ENCODE measurements around the gene DCTPP1. TPM values are rescaled to one million over a fixed set of nuclear protein-coding genes. Genes with fewer than 3 reads are reported as not detected.

Gene DCTPP1
- total and polyA plus RNA-seq, 2 of the 13 experiments (the other 11 are each of a cell fraction or from before 2014, with no cell fraction given) = 54.8 to 74.4 TPM

DNA sequence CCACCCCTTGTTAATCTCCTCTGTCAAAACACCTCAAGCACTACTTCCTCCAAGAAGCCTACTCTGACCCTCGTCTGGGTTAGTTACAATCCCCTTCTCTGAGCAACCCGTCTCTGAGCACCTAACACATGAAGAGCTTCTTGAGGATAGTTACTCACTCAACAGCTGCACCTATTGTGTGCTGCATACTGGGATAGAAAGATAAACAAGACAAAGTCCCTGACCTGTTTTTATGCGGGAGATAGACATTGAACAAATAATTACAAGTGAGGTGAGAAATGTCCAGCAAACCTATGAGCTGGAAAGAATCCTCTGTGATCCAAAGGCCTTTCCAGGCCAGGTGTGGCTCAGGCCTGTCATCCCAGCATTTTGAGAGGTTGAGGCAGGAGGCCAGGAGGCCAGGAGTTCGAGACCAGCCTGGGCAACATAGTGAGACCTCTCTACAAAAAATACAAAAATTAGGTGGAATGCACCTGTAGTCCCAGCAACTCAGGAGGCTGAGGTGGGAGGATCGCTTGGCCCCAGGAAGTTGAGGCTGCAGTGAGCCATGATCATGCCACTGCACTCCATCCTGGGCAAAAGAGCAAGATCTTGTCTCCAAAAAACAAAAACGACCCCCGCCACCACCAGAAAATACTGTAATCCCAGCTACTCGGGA is 27.9 kb downstream of the DCTPP1 start (continued):
- TF ChIP-seq, protein P1, sequence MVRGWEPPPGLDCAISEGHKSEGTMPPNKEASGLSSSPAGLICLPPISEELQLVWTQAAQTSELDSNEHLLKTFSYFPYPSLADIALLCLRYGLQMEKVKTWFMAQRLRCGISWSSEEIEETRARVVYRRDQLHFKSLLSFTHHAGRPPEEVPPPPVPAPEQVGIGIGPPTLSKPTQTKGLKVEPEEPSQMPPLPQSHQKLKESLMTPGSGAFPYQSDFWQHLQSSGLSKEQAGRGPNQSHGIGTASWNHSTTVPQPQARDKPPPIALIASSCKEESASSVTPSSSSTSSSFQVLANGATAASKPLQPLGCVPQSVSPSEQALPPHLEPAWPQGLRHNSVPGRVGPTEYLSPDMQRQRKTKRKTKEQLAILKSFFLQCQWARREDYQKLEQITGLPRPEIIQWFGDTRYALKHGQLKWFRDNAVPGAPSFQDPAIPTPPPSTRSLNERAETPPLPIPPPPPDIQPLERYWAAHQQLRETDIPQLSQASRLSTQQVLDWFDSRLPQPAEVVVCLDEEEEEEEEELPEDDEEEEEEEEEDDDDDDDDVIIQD (CRISPR knock-in tag; IDR thresholded peaks at IDR 0.05; ENCODE audit: low read depth) = peak; percentile 68; the same call in 1 of the 2 replicates
- TF ChIP-seq NCOR1 (IDR thresholded peaks at IDR 0.05; ENCODE audit: borderline replicate concordance, low read length) = peak; percentile 86; the same call in 1 of the 2 replicates
- peak; percentile 86 for TF ChIP-seq RXRB (CRISPR knock-in tag; IDR thresholded peaks at IDR 0.05; ENCODE audit: borderline replicate concordance)
- TF ChIP-seq MXI1 (IDR thresholded peaks at IDR 0.05; ENCODE audit: borderline replicate concordance, low read depth, low read length) = peak; percentile 68; the same call in 1 of the 3 replicates
- peak; percentile 51; the same call in 1 of the 2 replicates for TF ChIP-seq ZNF652 (CRISPR knock-in tag; IDR thresholded peaks at IDR 0.05; ENCODE audit: borderline replicate concordance, low read depth)
- TF ChIP-seq ZNF644 (CRISPR knock-in tag; IDR thresholded peaks at IDR 0.05; ENCODE audit: low read depth) = no peak; the same call in none of the 2 replicates
- TF ChIP-seq, protein P2, sequence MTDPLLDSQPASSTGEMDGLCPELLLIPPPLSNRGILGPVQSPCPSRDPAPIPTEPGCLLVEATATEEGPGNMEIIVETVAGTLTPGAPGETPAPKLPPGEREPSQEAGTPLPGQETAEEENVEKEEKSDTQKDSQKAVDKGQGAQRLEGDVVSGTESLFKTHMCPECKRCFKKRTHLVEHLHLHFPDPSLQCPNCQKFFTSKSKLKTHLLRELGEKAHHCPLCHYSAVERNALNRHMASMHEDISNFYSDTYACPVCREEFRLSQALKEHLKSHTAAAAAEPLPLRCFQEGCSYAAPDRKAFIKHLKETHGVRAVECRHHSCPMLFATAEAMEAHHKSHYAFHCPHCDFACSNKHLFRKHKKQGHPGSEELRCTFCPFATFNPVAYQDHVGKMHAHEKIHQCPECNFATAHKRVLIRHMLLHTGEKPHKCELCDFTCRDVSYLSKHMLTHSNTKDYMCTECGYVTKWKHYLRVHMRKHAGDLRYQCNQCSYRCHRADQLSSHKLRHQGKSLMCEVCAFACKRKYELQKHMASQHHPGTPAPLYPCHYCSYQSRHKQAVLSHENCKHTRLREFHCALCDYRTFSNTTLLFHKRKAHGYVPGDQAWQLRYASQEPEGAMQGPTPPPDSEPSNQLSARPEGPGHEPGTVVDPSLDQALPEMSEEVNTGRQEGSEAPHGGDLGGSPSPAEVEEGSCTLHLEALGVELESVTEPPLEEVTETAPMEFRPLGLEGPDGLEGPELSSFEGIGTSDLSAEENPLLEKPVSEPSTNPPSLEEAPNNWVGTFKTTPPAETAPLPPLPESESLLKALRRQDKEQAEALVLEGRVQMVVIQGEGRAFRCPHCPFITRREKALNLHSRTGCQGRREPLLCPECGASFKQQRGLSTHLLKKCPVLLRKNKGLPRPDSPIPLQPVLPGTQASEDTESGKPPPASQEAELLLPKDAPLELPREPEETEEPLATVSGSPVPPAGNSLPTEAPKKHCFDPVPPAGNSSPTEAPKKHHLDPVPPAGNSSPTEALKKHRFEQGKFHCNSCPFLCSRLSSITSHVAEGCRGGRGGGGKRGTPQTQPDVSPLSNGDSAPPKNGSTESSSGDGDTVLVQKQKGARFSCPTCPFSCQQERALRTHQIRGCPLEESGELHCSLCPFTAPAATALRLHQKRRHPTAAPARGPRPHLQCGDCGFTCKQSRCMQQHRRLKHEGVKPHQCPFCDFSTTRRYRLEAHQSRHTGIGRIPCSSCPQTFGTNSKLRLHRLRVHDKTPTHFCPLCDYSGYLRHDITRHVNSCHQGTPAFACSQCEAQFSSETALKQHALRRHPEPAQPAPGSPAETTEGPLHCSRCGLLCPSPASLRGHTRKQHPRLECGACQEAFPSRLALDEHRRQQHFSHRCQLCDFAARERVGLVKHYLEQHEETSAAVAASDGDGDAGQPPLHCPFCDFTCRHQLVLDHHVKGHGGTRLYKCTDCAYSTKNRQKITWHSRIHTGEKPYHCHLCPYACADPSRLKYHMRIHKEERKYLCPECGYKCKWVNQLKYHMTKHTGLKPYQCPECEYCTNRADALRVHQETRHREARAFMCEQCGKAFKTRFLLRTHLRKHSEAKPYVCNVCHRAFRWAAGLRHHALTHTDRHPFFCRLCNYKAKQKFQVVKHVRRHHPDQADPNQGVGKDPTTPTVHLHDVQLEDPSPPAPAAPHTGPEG (CRISPR knock-in tag; IDR thresholded peaks at IDR 0.05) = no peak
- TF ChIP-seq, protein P3, sequence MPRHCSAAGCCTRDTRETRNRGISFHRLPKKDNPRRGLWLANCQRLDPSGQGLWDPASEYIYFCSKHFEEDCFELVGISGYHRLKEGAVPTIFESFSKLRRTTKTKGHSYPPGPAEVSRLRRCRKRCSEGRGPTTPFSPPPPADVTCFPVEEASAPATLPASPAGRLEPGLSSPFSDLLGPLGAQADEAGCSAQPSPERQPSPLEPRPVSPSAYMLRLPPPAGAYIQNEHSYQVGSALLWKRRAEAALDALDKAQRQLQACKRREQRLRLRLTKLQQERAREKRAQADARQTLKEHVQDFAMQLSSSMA (CRISPR knock-in tag; IDR thresholded peaks at IDR 0.05) = 0 out of 2 replicates have a peak, but pooled peaks have one; percentile 11
- TF ChIP-seq U2AF2 (IDR thresholded peaks at IDR 0.05; ENCODE audit: low read depth, low read length) = no peak
- TF ChIP-seq, protein P4, sequence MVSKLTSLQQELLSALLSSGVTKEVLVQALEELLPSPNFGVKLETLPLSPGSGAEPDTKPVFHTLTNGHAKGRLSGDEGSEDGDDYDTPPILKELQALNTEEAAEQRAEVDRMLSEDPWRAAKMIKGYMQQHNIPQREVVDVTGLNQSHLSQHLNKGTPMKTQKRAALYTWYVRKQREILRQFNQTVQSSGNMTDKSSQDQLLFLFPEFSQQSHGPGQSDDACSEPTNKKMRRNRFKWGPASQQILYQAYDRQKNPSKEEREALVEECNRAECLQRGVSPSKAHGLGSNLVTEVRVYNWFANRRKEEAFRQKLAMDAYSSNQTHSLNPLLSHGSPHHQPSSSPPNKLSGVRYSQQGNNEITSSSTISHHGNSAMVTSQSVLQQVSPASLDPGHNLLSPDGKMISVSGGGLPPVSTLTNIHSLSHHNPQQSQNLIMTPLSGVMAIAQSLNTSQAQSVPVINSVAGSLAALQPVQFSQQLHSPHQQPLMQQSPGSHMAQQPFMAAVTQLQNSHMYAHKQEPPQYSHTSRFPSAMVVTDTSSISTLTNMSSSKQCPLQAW (CRISPR knock-in tag; IDR thresholded peaks at IDR 0.05) = peak; percentile 83
- TF ChIP-seq HMG20A (CRISPR knock-in tag; IDR thresholded peaks at IDR 0.05; ENCODE audit: borderline replicate concordance) = peak; percentile 75; the same call in 1 of the 2 replicates
- no peak for TF ChIP-seq ZNF790 (CRISPR knock-in tag; IDR thresholded peaks at IDR 0.05; ENCODE audit: borderline replicate concordance)
- no peak for TF ChIP-seq ZNF615 (CRISPR knock-in tag; IDR thresholded peaks at IDR 0.05; ENCODE audit: borderline replicate concordance)
- TF ChIP-seq, protein P5, sequence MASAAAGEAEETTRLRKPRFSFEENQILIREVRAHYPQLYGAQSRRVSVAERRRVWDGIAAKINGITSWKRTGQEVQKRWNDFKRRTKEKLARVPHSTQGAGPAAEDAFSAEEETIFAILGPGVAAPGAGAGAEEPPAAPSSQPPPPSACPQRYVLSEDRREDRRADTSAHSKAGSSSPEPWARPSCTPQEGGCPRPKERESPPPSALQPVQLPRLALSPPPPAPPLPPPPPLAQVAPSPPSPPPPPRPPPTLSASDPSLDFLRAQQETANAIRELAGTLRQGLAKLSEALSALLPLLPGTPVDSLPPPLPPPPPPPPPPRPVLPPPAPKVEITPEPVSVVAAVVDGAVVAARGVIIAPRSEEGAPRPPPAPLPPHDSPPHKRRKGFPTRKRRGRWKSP (CRISPR knock-in tag; IDR thresholded peaks at IDR 0.05) = no peak
- no peak for TF ChIP-seq ARNT2 (CRISPR knock-in tag; IDR thresholded peaks at IDR 0.05; ENCODE audit: low read depth)
- TF ChIP-seq TGIF2 (CRISPR knock-in tag; IDR thresholded peaks at IDR 0.05) = peak; percentile 75
- TF ChIP-seq RFX5 (IDR thresholded peaks at IDR 0.05; ENCODE audit: low read depth, low read length) = no peak
- no peak; the same call in 1 of the 2 replicates for TF ChIP-seq ZNF772 (CRISPR knock-in tag; IDR thresholded peaks at IDR 0.05)
- TF ChIP-seq CHD4 (IDR thresholded peaks at IDR 0.05; ENCODE audit: borderline replicate concordance, low read length) = peak; percentile 99

Data from HepG2 (cell line).